ENCODE data around the gene HOXA10.

The HOXA10 gene

DNA sequence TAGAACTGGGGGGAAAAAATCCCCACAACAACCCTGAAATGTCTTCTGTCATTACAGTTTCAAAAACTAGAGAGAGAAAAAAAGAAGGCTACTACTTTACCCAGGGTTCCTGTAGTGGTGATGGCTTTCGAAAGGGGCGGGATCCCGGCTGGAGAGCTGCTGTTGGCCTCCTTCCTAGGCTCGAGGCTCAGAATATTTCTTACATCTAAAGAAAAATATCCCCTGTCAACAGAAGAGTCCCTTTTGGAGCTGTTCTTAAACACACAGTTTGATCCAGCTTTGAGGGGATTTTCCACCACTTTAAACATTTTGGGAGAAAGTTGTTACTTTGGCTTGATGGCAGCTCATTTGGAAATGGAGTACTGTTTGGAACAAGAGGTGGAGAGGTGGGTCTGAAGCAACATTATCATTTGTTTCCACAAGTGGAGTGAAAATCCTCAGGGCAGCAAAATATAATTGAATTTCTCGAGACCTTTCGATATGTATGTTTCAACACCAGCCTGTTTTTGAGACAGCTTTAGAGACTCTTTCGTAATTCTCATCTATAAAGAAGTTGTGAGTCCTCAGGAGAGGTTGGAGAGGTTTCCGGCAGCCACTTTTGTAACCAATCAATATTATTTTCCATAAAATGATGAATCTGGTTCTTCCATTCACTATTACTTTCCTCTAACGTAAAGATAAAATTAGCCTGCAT, 20.7 kb upstream of the HOXA10 start:
- H3K27me3 ChIP-seq (replicated peaks; ENCODE audit: control insufficient read depth, insufficient read depth, low read length): peaks cover 12% of the 10 kb centered on the region

GRCh38 chr7:27194002-27194352, 19.9 kb upstream of the HOXA10 start:
- no peak overlapping the region for H3K4me3 ChIP-seq (replicated peaks; ENCODE audit: low read depth, low read length)
- TF ChIP-seq CTCF (IDR thresholded peaks at IDR 0.05; ENCODE audit: insufficient read depth, low read length, poor library complexity, severe bottlenecking): no peak
- H3K27me3 ChIP-seq (replicated peaks; ENCODE audit: control insufficient read depth, insufficient read depth, low read length): peaks cover 14% of the 10 kb centered on the region
- no peak for DNase-seq (ENCODE audit: extremely low read depth, insufficient read length)
- H3K36me3 ChIP-seq (ENCODE audit: control insufficient read depth, insufficient read depth, low read length): no peaks in the 10 kb centered on the region

More for the DNA sequence above, 20.7 kb upstream of the HOXA10 start:
- no peaks in the 10 kb centered on the region for H3K36me3 ChIP-seq (ENCODE audit: control insufficient read depth, insufficient read depth, low read length)
- no peak for TF ChIP-seq CTCF (IDR thresholded peaks at IDR 0.05; ENCODE audit: insufficient read depth, low read length, poor library complexity, severe bottlenecking)
- no peak overlapping the region for H3K4me3 ChIP-seq (replicated peaks; ENCODE audit: low read depth, low read length)
- no peak for DNase-seq (ENCODE audit: extremely low read depth, insufficient read length)

DNA sequence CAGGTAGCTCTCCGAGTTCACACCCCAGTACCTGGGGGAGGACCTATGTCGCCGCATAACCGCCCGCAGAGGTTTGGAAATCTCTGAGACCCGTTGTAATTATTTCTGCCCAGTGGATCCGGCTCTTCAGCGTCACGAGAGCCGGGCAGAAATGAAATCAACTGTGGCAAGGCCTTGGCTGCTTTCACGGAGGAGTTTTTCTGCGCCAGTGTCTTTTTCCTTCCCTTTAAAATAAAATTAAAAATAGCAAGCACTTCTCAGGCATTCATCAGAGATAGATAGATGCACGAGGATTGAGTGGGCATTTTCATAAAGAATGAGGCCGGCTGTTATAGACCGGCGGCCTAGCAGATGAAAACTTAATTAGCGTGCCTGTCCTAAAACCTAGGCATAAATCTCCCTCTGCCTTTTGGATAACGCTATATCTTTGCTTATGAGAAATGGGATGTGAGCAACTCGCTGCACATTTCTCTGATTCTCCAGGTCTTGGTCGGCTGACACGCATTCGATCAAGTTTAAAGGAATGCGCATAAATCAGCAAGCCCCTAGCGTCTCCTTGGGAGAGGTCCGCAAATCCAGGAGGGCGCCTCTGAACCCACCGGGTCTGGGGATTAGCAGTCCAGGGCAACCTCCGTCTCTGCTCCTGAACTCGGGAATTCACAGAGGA, 19.3 kb upstream of the HOXA10 start:
- Histone ChIP-seq H3K4me3 (replicated peaks; ENCODE audit: low read depth, low read length) (no peak overlapping the region), H3K27me3 (replicated peaks; ENCODE audit: control insufficient read depth, insufficient read depth, low read length) (peaks cover 12% of the 10 kb centered on the region), H3K36me3 (ENCODE audit: control insufficient read depth, insufficient read depth, low read length) (no peaks in the 10 kb centered on the region)
- TF ChIP-seq CTCF (IDR thresholded peaks at IDR 0.05; ENCODE audit: insufficient read depth, low read length, poor library complexity, severe bottlenecking): no peak
- no peak for DNase-seq (ENCODE audit: extremely low read depth, insufficient read length)

- DNase-seq (ENCODE audit: extremely low read depth, insufficient read length): no peak
- Histone ChIP-seq H3K27me3 (replicated peaks; ENCODE audit: control insufficient read depth, insufficient read depth, low read length) (peaks cover 10% of the 10 kb centered on the region), H3K4me3 (replicated peaks; ENCODE audit: low read depth, low read length) (peak overlapping the region; percentile 23)
Observed at GRCh38 chr7:27192546-27193334, 18.6 kb upstream of the HOXA10 start.

More at GRCh38 chr7:27192546-27193334, 18.6 kb upstream of the HOXA10 start:
- no peaks in the 10 kb centered on the region for H3K36me3 ChIP-seq (ENCODE audit: control insufficient read depth, insufficient read depth, low read length)
- no peak for TF ChIP-seq CTCF (IDR thresholded peaks at IDR 0.05; ENCODE audit: insufficient read depth, low read length, poor library complexity, severe bottlenecking)

Data from GM06990 (cell line).